Activated CD8-positive, alpha-beta memory T cell treated with anti-CD3 and anti-CD28 coated beads, Interleukin-2, amount 50 U/mL, for 48 hours (primary cell): ENCODE measurements around the gene TARBP2.

Experiments used
- DNase-seq: peaks from one replicate; pipeline ENCODE4 v3.0.0-alpha.2; 2020

The TARBP2 gene

DNA sequence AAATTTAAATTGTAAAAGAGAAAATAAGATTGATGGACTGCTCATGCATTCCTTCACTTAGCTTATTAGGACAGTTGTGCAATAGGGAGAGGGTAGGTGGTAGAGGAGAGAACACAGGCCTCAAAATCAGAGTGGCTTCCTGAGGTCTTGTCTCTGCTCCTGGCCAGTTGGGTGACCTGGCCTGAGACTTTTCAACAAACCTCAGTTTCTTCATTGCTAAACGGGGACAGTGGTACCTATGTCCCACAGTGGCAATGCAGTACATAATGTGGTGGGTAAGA lies 4.4 kb upstream of the TARBP2 start:
- DNase-seq = no peak

DNA sequence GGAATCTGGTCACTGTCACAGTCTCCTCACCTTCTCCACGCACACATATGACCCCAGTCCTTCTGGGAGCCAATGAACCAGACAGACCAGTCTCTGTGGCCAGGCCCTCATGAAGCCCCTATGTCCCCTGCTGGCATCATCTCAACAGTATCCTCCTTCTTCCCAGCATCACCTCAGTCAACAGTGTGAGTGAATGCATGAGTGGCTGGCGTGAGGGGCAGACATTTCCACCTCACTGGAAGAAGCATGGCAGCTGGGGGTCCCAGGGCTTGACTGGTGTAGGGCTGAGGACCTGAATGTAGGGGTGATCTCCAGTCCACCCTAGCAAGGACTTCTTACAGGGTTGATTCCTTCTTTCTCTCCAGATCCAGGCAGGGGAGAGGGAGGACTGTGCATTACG lies 3.6 kb upstream of the TARBP2 start:
- no peak for DNase-seq

DNA sequence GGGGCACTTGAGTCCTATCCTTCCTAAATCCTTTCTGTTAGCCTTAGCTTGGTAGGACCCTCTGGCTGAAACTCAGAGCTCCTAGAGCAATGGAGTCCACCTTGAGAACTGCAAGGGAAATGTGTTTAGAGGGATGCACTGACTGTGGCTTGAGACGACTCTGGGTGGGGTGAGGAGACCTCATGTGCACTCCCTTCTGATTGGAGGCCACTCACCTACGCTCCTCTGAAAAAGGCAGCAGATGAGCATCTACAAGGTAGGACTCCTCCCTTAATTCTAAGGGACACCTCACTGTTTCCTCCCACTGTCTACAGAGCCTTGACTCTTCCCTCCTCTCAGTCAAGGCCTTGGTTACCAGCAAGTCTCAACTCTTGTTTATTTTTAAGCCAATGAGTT lies 2.9 kb upstream of the TARBP2 start:
- DNase-seq = no peak

GRCh38 chr12:53499266-53500141 lies 1.6 kb upstream of the TARBP2 start, which contains the start of gene MAP3K12:
Gene MAP3K12, minus strand, starts transcription at chr12:53499458. Its CDS starts 12,067 bp downstream, at chr12:53487391.
- peak; percentile 81 for DNase-seq

GRCh38 chr12:53500142-53500775 lies 824 bp upstream of the TARBP2 start:
- no peak for DNase-seq

DNA sequence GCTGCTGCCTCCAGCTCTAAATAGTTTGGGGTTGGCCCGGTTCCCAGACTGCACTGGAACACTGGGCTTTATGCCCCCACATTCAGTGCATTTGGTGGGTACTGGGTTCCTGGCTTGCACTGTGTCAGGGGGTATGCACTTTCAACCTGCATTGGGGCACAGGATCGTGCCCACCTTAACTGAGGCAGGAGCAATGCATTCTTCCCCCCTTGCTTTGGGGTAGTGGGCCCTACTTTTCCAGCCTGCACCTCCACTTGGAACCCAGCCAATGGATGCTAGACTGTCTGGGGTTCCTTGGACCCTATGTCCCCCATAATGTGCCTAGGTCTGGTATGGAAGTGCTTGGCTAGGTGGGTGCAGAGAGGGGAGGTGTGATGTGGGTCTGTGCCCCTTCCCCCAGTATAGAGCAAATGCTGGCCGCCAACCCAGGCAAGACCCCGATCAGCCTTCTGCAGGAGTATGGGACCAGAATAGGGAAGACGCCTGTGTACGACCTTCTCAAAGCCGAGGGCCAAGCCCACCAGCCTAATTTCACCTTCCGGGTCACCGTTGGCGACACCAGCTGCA lies 615 bp downstream of the TARBP2 start:
- DNase-seq = no peak

GRCh38 chr12:53502331-53502730 lies 1.2 kb downstream of the TARBP2 start:
- DNase-seq = no peak

DNA sequence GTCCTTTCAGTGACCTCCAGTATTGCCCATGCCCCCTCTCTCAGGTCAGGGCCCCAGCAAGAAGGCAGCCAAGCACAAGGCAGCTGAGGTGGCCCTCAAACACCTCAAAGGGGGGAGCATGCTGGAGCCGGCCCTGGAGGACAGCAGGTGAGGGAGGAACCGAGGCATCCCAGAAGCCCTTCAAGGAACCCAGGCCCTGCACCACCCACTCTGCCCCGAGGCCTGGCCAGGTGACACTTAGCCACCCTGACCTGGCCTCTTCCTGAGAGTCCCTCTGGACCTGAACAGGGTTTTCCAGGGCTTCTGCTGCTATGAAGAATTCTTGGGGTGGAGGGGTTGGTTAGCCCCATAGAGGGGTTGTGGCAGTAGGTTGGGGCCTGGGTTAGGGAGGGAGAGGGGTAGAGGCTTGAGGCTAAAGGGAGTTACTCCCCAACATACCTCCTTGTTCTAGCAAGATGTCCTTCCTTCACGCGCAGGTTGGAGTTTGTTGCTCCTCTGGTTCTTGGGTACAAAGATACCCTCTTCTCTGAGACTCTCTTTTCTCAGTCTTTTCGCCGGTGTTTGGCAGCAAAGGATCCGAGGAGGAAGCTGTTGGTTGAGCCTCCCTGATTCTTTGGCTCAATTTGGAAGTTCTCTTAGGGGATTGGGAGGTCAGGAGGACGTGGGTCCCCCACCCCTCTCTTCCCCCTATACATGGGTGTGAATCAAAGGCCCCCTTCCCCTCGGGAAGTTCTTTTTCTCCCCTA lies 2.1 kb downstream of the TARBP2 start:
- DNase-seq = no peak

DNA sequence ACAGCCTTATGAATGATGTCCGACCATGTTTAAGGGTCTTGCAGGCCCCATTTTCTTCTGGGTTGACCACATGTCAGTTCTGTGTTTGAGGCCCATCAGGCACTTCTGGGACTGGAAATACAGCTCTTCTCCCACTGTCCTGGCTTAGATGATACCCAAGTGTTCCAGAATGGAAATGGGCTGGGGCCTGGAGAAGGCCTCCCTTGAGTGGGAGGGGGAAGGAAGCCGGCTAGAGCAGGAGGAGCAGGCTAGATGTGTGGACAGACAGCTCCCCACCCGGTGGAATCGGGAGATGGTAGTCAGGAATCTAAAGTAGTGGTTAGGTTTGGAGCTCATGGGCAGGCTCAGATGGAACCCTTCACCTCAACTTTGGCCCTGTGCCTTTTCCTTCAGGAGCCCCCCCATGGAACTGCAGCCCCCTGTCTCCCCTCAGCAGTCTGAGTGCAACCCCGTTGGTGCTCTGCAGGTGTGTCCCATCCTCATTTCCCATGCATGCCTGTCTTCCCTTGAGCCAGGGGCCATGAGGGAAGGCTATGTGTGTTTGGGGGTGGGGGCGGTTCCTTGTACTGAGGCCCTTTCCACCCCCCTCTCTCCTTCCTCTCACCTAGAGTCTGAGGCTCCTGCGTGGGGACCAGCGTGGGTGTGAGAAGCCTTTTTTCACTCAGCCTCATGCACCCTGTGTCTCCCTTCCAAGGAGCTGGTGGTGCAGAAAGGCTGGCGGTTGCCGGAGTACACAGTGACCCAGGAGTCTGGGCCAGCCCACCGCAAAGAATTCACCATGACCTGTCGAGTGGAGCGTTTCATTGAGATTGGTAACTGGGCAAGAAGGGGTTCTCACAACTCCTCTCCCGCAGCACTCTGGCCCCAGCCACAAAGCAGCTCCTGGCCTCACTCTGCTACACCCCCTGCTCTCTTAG lies 3.2 kb downstream of the TARBP2 start:
- DNase-seq = no peak

- no peak for DNase-seq
Measured at GRCh38 chr12:53505086-53505485, 4.0 kb downstream of the TARBP2 start.

- no peak for DNase-seq
Measured at GRCh38 chr12:53505555-53506449, 4.7 kb downstream of the TARBP2 start.

DNA sequence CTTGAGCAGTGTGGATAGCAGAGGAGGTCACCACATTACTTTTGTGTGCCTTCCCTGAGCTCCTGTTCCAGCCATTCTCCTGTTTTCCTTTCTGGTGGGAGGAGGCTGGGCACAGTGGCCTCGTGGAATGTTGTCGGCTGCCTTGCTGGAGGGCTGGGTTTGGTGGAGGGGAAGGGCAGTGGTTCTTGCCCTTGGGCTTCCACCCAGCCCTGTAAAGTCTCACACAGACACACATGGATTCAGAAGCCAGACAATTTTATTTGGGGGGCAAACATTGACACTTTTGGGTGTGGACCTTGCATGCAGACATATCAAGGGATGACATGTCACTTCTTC lies 5.3 kb downstream of the TARBP2 start:
- DNase-seq = no peak

DNA sequence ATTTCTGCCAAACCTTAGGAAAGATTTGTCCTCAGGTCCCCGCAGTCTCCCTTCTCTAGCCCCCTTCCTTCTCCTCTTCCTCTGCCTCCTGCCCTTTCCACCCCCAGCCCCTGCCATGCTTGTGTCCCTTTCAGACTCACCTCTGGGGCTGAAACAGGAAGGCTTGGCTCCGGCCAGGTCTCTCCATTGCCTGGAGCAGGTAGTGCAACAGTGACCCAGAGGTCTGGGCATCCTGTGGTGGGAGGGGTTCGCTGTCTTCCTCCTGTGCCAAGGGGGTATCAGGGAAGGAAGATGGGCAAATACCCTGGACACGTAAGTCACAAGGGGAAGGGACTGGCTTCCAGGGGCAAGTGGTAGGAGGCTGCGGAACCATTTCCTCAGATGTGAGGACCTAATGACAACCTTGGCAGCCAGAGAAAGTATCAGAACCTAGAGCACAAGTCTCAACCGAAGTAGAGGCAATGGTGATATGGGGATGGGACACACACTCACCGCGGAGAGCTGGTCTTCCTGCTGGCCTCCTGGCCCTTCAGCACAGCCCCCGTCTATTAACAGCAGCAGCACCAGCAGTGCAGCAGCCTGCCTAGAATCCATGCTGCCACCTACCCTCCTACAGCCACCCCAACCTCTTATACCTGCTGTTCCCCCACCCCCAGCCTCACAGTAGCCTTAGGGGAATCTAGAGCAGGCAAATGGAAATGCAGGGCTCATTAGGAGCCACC lies 6.0 kb downstream of the TARBP2 start, which contains the start of gene NPFF:
NPFF (minus strand) TSS at position 604 of the 722 bp plus-strand sequence; CDS start at position 594, 10 bp downstream.
- DNase-seq = no peak

DNA sequence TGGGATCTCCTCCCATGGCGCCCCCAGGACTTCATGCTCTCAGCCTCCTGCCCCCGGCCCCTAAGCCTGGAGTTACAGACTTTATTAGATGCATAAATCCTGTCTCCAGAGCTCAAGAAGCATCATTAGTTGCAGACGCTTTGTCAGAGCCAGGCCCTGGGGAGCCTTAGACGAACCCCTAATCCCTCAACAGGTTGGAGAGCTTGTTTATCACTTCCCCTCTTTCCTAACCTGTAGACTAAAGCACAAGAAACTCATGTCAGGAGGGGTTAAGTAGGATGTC lies 6.5 kb downstream of the TARBP2 start:
- DNase-seq = no peak

DNA sequence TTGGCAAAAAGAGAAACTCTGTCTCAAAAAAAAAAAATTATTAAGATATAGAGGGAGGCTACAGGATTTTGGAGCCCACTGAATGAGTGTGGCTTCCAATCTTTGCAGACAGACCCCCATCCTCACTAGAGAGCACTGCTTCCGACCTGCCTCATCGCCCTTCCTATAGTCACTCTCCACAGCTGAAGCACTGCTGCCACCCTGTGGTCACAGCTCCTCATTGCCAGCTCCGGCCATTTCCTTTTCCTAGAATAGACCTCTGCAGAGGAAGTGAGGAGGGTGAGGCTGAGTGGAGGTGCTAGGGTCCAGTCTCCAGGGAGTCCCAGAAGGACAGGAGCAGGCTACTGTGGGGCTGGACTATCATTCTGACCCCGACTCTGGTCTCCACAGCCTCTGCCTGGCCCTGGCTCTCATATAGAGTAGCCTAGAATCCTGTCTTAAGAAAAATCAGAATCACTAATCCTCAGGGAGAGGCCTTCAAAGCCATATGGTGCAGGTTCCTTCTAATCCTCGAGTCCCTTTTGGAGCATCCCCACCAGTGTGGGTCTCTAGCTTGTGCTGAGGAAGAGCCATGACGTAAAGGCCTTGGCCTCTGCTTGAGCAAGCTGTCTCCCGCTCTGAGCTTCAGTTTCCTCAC lies 7.6 kb downstream of the TARBP2 start:
- DNase-seq = peak; percentile 89

DNA sequence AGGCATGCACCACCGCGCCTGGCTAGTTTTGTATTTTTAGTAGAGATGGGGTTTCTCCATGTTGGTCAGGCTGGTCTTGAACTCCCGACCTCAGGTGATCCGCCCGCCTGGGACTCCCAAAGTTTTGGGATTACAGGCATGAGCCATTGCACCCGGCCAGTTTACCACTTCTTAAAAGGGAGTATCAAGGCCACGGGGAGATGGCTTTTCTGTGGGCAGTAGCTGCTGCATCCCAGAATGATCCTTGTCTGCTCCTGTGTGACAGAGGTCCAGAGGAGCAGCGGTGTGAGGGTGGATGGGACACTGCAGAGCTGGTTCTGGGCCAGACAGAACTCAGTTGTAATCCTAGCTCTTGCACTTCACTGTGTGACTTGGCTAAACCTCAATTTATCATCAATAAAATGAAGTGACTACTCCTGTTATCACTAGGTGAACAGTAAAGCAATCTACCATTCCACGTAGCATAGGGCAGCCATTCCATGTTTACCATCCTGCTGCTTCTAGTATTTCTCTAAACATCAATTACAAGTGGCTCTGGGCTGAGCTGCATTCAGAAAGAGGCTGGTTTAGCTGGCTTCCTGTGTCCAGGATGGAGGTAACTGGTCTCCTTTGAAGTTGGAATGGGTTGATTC lies 9.2 kb downstream of the TARBP2 start:
- no peak for DNase-seq

- DNase-seq = no peak
Measured at GRCh38 chr12:53513712-53514410, 12.8 kb downstream of the TARBP2 start.

DNA sequence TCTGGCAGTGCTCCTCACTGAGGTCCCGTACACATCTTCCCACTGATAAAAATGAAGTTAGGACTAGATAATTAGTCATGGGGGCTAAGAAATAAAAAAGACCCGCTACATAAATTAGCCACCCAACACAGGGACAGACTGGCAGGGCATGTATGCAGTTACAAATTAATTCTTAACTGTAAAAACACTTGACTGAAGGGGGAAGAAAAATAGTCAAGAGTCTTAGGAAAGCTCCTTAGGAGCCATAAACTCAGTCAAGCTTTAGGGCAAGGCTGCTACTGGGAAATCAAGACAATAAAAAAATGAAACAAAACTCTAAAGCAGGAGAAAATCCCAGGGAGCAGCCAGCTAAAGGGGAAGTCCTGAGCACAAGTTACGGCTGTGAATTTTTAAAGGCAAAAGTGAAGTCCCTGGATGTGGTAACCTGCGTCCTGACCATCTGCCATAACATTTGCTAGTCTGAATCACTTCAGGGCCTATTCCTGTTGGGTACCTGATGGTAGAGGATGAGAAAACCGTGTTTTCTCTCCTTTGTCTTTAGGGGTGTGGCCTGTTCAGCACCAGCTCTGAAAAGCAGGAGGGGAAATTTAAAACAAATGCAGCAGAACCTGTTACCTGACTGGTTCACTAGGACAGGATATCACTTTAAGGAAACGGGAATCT lies 13.7 kb downstream of the TARBP2 start:
- no peak for DNase-seq

DNA sequence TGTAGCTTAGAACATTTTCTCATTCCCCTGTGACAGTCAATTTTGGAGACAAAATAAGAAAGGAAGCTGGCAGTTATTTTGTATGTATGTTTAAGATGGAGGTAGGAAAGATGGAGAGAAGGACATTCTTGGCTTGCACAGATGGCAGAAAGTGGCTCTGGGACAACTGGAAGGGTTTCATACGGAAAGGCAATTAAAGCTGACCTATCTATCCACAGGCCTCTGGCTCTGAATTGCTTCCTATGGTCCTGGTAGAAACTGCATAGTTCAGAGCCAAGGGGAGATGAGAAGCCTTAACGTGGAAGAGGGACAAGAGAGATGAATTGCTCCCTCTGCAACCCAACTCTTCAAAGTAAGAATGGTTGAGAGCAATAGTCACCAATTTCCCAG lies 14.2 kb downstream of the TARBP2 start:
- no peak for DNase-seq
